PFSK-1 (cell line): ENCODE results near the gene SCFD1.

ENCODE experiments used
- FOXP2 ChIP-seq: optimal IDR thresholded peaks from 2 replicates; pipeline ENCODE3; 2011; ENCODE audit warnings: borderline replicate concordance, control low read depth, inconsistent platforms; ENCODE audit not compliant: insufficient read depth; ENCODE audit errors: extremely low read length, extremely low read depth
- POLR2AphosphoS5 ChIP-seq: IDR thresholded peaks from 2 replicates; pipeline ENCODE4 v1.6.1; 2012; ENCODE audit warnings: low read depth, mild to moderate bottlenecking, control low read depth, low read length, moderate library complexity
- SIN3A ChIP-seq: IDR thresholded peaks from 2 replicates; pipeline ENCODE4 v1.6.1; 2012; ENCODE audit warnings: mild to moderate bottlenecking, low read length, moderate library complexity, borderline replicate concordance; ENCODE audit not compliant: insufficient read depth
- TAF1 ChIP-seq: IDR thresholded peaks from 2 replicates; pipeline ENCODE4 v1.6.1; 2012; ENCODE audit warnings: low read length, control low read depth, borderline replicate concordance; ENCODE audit not compliant: insufficient read depth
- TF ChIP-seq, protein P1 (sequence below), 2 experiments: IDR thresholded peaks; 2 replicates each; pipeline versions ENCODE4 v1.6.1 to v1.8.0; 2011 to 2012; ENCODE audit warnings: low read depth in 2 of 2, low read length in 2 of 2, control low read depth in 1 of 2, inconsistent platforms in 1 of 2, mild to moderate bottlenecking in 1 of 2, moderate library complexity in 1 of 2; ENCODE audit not compliant: insufficient read depth in 1 of 2

Gene SCFD1

DNA sequence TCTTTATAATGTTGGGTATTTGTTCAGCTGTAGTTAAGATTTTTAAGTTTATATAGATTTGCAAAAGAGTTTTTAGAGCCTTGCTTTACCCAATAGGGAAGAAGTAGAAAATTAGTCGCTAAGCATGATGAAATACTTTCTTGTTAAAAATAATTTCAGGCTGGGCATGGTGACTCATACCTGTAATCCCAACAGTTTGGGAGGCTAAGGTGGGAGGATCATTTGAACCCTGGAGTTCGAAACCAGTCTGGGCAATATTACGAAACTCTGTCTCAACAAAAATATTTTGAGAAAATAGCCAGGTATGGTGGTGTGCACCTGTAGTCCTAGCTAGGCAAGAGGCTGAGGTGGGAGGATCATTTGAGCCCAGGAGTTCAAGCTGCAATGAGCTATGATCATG, 18.7 kb upstream of the SCFD1 start:
- TF ChIP-seq, protein P1, sequence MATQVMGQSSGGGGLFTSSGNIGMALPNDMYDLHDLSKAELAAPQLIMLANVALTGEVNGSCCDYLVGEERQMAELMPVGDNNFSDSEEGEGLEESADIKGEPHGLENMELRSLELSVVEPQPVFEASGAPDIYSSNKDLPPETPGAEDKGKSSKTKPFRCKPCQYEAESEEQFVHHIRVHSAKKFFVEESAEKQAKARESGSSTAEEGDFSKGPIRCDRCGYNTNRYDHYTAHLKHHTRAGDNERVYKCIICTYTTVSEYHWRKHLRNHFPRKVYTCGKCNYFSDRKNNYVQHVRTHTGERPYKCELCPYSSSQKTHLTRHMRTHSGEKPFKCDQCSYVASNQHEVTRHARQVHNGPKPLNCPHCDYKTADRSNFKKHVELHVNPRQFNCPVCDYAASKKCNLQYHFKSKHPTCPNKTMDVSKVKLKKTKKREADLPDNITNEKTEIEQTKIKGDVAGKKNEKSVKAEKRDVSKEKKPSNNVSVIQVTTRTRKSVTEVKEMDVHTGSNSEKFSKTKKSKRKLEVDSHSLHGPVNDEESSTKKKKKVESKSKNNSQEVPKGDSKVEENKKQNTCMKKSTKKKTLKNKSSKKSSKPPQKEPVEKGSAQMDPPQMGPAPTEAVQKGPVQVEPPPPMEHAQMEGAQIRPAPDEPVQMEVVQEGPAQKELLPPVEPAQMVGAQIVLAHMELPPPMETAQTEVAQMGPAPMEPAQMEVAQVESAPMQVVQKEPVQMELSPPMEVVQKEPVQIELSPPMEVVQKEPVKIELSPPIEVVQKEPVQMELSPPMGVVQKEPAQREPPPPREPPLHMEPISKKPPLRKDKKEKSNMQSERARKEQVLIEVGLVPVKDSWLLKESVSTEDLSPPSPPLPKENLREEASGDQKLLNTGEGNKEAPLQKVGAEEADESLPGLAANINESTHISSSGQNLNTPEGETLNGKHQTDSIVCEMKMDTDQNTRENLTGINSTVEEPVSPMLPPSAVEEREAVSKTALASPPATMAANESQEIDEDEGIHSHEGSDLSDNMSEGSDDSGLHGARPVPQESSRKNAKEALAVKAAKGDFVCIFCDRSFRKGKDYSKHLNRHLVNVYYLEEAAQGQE (IDR thresholded peaks at IDR 0.05; ENCODE audit: insufficient read depth in 1 of 2, low read depth in 2 of 2, low read length in 2 of 2), result no peak
- no peak for TF ChIP-seq POLR2AphosphoS5
- no peak for TF ChIP-seq SIN3A
- no peak for TF ChIP-seq TAF1
- no peak for TF ChIP-seq FOXP2

DNA sequence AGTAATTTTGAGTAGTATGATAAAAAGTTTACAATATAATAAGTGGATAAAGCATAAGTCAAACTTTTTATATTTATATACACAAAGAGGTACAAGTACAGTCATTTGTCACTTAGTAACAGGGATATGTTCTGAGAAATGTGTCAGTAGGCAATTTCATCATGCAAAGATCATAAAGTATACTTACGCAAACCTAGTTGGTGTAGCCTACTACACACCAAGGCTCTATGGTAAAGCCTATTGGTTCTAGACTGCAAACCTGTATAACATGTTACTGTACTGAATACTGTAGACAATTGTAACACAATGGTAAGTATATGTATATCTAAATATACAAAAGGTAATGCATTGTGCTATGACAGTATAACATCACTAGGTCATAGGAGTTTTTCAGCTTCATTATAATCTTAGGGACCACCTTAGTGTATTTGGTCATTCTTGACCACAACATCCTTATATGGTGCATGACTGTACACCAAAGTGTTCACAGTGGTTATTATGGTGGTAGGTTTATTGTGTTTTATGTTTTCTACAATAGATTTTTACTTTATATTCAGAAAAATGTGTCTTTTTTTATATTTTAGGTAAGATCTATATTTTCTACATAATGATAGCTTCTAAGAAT, 14.9 kb upstream of the SCFD1 start:
- TF ChIP-seq TAF1 (no peak), SIN3A (no peak)

DNA sequence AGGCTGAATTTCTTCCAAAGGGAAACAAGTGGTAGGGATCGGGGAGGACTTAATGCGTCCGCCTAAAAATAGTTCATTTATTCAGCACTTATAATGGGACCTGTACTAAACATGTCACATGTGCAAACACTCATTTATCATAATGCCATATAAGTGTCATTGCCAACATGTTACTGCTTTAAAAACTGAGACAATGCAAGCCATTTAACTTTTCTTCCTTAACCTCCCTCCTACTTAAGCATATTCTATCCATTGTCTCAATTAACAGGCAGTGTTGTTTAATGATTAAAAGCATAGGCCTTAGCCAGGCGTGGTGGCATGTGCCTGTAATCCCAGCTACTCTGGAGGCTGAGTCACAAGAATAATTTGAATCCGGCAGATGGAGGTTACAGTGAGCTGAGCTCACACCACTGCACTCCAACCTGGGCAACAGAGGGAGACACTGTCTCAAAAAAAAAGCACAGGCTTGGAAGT, 13.5 kb upstream of the SCFD1 start:
- no peak for TF ChIP-seq SIN3A
- TF ChIP-seq FOXP2, result no peak
- no peak for TF ChIP-seq TAF1
- no peak for TF ChIP-seq POLR2AphosphoS5
- TF ChIP-seq, protein P1 (IDR thresholded peaks at IDR 0.05; ENCODE audit: insufficient read depth in 1 of 2, low read depth in 2 of 2, low read length in 2 of 2), result no peak

DNA sequence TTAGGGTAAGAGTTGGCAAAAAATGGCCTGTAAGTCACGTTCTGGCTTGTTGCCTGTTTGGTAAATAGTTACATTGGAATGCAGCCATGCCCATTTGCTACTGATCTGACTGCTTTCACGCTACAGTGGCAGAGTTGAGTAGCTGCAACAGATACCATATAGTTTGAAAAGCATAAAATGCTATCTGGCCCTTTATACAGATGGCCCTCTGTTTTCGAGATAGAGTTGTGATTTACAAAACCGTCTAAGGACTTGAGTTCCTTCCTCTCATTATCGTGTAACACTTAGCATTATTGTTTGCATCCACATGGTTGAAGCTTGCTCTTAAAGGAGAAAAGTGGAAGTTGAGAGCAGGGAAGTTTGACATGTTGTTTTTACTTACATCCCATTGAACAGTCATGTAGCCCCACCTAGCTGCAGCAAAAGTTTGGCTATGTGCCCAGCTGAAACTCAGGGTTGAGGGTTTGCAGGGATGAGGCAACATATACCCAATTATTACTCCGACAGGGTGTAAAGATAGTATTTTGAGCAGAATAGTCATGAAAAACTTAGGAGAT, 11.3 kb upstream of the SCFD1 start:
- TF ChIP-seq FOXP2, result no peak
- TF ChIP-seq, protein P1 (IDR thresholded peaks at IDR 0.05; ENCODE audit: insufficient read depth in 1 of 2, low read depth in 2 of 2, low read length in 2 of 2), result no peak
- TF ChIP-seq SIN3A, result no peak
- no peak for TF ChIP-seq POLR2AphosphoS5
- no peak for TF ChIP-seq TAF1

DNA sequence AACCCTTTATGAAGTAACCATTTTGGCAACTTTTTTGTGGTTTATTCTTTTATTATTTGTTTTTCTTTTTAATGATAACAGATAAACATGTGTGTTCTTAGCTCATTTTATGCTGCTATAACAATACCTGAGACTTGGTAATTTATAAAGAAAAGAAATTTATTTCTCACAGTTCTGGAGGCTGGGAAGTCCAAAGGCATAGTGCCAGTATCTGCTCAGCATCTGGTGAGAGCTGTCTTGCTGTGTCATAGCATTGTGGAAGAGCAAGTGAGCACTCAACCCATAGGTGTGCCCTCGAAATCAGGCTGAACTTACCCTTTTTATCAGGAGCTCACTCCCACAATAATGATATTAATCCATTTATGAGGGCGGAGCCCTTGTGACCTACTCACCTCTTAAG, 8.0 kb upstream of the SCFD1 start:
- TF ChIP-seq TAF1 (no peak), POLR2AphosphoS5 (no peak), SIN3A (no peak), FOXP2 (no peak)
- TF ChIP-seq, protein P1 (IDR thresholded peaks at IDR 0.05; ENCODE audit: insufficient read depth in 1 of 2, low read depth in 2 of 2, low read length in 2 of 2), result no peak
